Limb (tissue), 2 donors: ENCODE data around the gene DPM2.
A peak's percentile ranks its signal among the peaks of the same experiment; 100 is the strongest.

ENCODE experiments used
- DNase-seq, 2 donors: peaks; one replicate each; pipeline ENCODE4 v3.0.0-alpha.2; 2016; ENCODE audit errors: extremely low spot score in 2 of 2

DPM2 gene

GRCh38 chr9:127899128-127899943 is 38.3 kb downstream of the DPM2 start, which contains the start of gene ST6GALNAC6:
ST6GALNAC6 (minus strand) TSS chr9:127899603; CDS start chr9:127897981, 1,622 bp downstream.
- DNase-seq = peak; percentile 73 to 87

DNA sequence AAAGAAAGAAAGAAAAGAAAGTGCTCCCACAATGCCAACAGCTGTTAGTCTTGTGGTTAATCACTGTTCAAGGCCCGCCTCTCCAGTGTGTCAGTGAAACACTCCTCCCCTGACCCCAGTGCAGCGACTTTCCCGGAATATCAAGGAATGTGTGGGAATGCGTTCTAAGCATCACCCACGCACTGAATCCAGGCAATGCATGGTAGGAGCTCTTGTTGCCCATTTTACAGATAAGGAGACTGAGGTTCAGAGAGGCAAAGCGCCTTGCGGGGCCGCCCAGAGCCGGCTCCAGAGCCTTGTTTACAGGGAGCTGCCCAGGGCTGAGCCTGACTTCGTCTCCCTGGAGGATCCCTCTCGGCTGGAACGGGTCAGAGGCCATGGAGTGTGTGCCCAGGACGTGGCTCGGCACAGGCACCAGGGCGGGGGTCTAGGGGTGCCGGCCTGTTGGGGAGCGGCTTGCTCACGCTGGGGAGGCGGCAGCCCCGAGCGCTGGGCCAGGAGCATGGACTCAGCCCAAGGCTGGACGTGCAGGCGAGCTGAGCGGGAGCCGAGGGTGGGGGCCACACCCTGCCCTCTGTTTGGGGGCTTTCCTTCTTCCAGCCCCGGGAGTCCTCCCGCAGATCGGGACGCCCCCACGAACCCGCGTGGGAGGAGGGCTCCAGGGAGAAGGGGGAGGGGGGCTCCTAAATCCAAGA is 39.1 kb downstream of the DPM2 start:
- DNase-seq = peak in 1 of 2 donors; percentile 67

- DNase-seq = peak; percentile 75 to 92
Observed at GRCh38 chr9:127897193-127897692, 40.4 kb downstream of the DPM2 start.

- DNase-seq = no peak
Observed at GRCh38 chr9:127896395-127897192, 41.1 kb downstream of the DPM2 start.

GRCh38 chr9:127895811-127896210 is 41.8 kb downstream of the DPM2 start:
- DNase-seq = no peak

GRCh38 chr9:127893392-127893791 is 44.3 kb downstream of the DPM2 start:
- no peak for DNase-seq

- DNase-seq = no peak
Observed at GRCh38 chr9:127892831-127893230, 44.8 kb downstream of the DPM2 start.

GRCh38 chr9:127890053-127890452 is 47.6 kb downstream of the DPM2 start:
- no peak for DNase-seq

DNA sequence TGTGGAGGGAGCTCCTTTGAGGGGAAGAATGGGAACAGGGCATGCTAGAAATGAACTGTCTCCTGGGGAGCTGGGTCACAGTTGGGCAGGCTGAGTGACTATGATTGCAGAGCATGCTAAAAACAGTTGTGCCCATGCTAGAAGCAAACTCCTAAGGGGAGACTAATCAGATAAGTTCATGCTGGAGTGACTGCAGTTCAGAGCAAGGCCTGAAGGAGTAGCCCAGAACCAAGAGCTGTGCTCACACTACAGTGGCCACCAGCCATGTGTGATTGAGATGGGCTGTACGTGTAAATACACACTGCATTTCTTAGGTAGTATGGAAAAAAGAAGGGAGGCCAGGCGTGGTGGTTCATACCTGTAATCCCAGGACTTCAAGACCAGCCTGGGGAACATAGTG is 49.9 kb downstream of the DPM2 start:
- DNase-seq = no peak

DNA sequence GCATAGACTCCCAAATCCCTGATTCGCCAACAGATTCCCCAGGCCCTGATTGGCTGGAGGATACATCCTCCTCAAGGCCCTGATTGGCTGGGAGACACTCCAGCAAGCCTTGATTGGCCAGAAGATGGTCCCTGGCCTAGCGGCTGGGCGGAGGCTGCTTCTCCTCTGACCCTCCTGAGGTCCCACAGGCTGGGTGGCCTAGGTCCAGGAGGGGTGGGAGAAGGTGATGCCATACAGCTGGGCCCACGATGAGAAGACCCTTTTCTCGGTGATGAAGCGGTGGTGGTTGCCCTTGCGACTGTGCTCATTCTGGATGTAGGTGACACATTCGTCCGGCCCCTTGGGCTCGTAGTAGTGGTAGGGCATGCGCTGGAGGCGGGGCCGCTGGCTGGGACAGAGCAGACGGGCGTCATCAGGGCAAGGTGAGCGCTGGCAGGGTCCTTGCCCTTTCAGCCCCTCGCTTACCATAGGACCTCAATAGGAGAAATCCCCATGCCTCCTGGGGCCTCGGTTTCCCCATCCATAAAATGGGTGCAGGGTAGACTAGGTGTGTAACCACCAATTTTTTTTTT is 51.2 kb downstream of the DPM2 start:
- DNase-seq = no peak

GRCh38 chr9:127885508-127886281 is 52.0 kb downstream of the DPM2 start:
- DNase-seq = no peak
